ENCODE results near the gene RERE. TPM values are rescaled to one million over a fixed set of nuclear protein-coding genes. Genes with fewer than 3 reads are reported as not detected.

RERE gene
- total RNA-seq, 1 experiment from 2014 or later = 161 TPM

DNA sequence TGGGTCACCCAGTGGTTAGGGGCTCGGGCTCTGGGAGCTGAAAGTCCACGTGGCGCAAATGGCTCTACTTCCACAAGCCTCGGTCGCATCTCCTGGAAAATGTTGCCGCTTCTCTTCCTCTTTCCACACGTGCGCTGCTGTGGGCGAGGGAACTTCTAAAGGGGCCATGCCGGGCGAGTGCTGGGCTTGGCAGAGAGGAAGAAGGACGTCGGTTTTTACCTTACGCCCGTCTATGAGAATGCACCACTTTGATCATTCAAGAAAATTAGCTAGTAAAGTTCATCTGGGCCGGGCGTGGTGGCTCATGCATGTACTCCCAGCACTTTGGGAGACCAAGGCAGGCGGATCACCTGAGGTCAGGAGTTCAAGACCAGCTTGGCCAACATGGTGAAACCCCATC, 489.2 kb downstream of the RERE start:
- DNase-seq (ENCODE audit: low spot score) = no peak
- no peaks in the 10 kb centered on the region for H3K36me3 Mint-ChIP-seq
- CTCF ChIA-PET = interaction anchor here (1.1 to 3.0 kb wide), 3 partner anchors 11 to 22 kb away, joined by 3 to 14 read pairs (median 3); no protein-coding TSS in a partner anchor
- TF ChIP-seq, protein P1, sequence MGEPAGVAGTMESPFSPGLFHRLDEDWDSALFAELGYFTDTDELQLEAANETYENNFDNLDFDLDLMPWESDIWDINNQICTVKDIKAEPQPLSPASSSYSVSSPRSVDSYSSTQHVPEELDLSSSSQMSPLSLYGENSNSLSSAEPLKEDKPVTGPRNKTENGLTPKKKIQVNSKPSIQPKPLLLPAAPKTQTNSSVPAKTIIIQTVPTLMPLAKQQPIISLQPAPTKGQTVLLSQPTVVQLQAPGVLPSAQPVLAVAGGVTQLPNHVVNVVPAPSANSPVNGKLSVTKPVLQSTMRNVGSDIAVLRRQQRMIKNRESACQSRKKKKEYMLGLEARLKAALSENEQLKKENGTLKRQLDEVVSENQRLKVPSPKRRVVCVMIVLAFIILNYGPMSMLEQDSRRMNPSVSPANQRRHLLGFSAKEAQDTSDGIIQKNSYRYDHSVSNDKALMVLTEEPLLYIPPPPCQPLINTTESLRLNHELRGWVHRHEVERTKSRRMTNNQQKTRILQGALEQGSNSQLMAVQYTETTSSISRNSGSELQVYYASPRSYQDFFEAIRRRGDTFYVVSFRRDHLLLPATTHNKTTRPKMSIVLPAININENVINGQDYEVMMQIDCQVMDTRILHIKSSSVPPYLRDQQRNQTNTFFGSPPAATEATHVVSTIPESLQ (CRISPR knock-in tag; IDR thresholded peaks at IDR 0.05) = no peak
- TF ChIP-seq, protein P2, sequence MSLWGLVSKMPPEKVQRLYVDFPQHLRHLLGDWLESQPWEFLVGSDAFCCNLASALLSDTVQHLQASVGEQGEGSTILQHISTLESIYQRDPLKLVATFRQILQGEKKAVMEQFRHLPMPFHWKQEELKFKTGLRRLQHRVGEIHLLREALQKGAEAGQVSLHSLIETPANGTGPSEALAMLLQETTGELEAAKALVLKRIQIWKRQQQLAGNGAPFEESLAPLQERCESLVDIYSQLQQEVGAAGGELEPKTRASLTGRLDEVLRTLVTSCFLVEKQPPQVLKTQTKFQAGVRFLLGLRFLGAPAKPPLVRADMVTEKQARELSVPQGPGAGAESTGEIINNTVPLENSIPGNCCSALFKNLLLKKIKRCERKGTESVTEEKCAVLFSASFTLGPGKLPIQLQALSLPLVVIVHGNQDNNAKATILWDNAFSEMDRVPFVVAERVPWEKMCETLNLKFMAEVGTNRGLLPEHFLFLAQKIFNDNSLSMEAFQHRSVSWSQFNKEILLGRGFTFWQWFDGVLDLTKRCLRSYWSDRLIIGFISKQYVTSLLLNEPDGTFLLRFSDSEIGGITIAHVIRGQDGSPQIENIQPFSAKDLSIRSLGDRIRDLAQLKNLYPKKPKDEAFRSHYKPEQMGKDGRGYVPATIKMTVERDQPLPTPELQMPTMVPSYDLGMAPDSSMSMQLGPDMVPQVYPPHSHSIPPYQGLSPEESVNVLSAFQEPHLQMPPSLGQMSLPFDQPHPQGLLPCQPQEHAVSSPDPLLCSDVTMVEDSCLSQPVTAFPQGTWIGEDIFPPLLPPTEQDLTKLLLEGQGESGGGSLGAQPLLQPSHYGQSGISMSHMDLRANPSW (CRISPR knock-in tag; conservative IDR thresholded peaks at IDR 0.05; ENCODE audit: low read depth) = no peak
- no peak for TF ChIP-seq ZNF396 (CRISPR knock-in tag; IDR thresholded peaks at IDR 0.05; ENCODE audit: borderline replicate concordance)
- no peak overlapping the region for H3K4me3 Mint-ChIP-seq
- 0 out of 2 replicates have a peak, but pooled peaks cover 3% of the 10 kb centered on the region for H3K4me1 Mint-ChIP-seq
- no peaks in the 10 kb centered on the region for H3K27me3 Mint-ChIP-seq (ENCODE audit: low read depth)
- H3K9me3 Mint-ChIP-seq = no peaks in the 10 kb centered on the region
- H3K27ac Mint-ChIP-seq = no peak overlapping the region
- no peak for ATAC-seq
- POLR2A ChIA-PET = no interaction called here

GRCh38 chr1:8326265-8326664, 491.2 kb downstream of the RERE start:
- Mint-ChIP-seq H3K27me3 (ENCODE audit: low read depth) (no peaks in the 10 kb centered on the region), H3K27ac (no peak overlapping the region), H3K4me1 (0 out of 2 replicates have a peak, but pooled peaks cover 3% of the 10 kb centered on the region), H3K4me3 (no peak overlapping the region), H3K9me3 (peaks cover 4% of the 10 kb centered on the region; the same call in 1 of the 2 replicates), H3K36me3 (no peaks in the 10 kb centered on the region)
- POLR2A ChIA-PET = no interaction called here
- CTCF ChIA-PET = interaction anchor here (1.2 kb wide), 1 partner anchor 10 kb away, joined by 4 read pairs; no protein-coding TSS in a partner anchor
- ATAC-seq (no peak), DNase-seq (ENCODE audit: low spot score) (no peak)
- no peak for TF ChIP-seq ZNF219 (CRISPR knock-in tag; IDR thresholded peaks at IDR 0.05; ENCODE audit: borderline replicate concordance)
- no peak for TF ChIP-seq ZNF121 (CRISPR knock-in tag; IDR thresholded peaks at IDR 0.05)
- no peak for TF ChIP-seq USF1 (CRISPR knock-in tag; IDR thresholded peaks at IDR 0.05)
- no peak for TF ChIP-seq KAT7 (CRISPR knock-in tag; IDR thresholded peaks at IDR 0.05; ENCODE audit: borderline replicate concordance)
- TF ChIP-seq ERG (CRISPR knock-in tag; IDR thresholded peaks at IDR 0.05) = no peak
- TF ChIP-seq NFE2L1 (CRISPR knock-in tag; IDR thresholded peaks at IDR 0.05) = no peak
- no peak for TF ChIP-seq ZNF396 (CRISPR knock-in tag; IDR thresholded peaks at IDR 0.05; ENCODE audit: borderline replicate concordance)
- no peak for TF ChIP-seq EMX1 (CRISPR knock-in tag; IDR thresholded peaks at IDR 0.05)
- TF ChIP-seq, protein P3, sequence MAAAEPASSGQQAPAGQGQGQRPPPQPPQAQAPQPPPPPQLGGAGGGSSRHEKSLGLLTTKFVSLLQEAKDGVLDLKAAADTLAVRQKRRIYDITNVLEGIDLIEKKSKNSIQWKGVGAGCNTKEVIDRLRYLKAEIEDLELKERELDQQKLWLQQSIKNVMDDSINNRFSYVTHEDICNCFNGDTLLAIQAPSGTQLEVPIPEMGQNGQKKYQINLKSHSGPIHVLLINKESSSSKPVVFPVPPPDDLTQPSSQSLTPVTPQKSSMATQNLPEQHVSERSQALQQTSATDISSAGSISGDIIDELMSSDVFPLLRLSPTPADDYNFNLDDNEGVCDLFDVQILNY (CRISPR knock-in tag; IDR thresholded peaks at IDR 0.05) = no peak

GRCh38 chr1:8325771-8326170, 491.7 kb downstream of the RERE start:
- H3K4me3 Mint-ChIP-seq = no peak overlapping the region
- H3K4me1 Mint-ChIP-seq = 0 out of 2 replicates have a peak, but pooled peaks cover 3% of the 10 kb centered on the region
- H3K36me3 Mint-ChIP-seq = no peaks in the 10 kb centered on the region
- H3K27ac Mint-ChIP-seq = no peak overlapping the region
- ChIA-PET POLR2A (interaction anchor here (0.6 kb wide), 1 partner anchor 129 kb away, joined by 4 read pairs; no protein-coding TSS in a partner anchor), CTCF (interaction anchor here (1.4 to 2.6 kb wide), 2 partner anchors 311 to 344 kb away, joined by 3 to 10 read pairs; no protein-coding TSS in a partner anchor)
- H3K27me3 Mint-ChIP-seq (ENCODE audit: low read depth) = no peaks in the 10 kb centered on the region
- no peak for DNase-seq (ENCODE audit: low spot score)
- peaks cover 4% of the 10 kb centered on the region; the same call in 1 of the 2 replicates for H3K9me3 Mint-ChIP-seq
- ATAC-seq = no peak
- TF ChIP-seq USF1 (CRISPR knock-in tag; IDR thresholded peaks at IDR 0.05) = no peak
- TF ChIP-seq ERG (CRISPR knock-in tag; IDR thresholded peaks at IDR 0.05) = no peak
- TF ChIP-seq, protein P4, sequence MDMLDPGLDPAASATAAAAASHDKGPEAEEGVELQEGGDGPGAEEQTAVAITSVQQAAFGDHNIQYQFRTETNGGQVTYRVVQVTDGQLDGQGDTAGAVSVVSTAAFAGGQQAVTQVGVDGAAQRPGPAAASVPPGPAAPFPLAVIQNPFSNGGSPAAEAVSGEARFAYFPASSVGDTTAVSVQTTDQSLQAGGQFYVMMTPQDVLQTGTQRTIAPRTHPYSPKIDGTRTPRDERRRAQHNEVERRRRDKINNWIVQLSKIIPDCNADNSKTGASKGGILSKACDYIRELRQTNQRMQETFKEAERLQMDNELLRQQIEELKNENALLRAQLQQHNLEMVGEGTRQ (CRISPR knock-in tag; IDR thresholded peaks at IDR 0.05) = no peak
- TF ChIP-seq AFF4 (CRISPR knock-in tag; IDR thresholded peaks at IDR 0.05; ENCODE audit: borderline replicate concordance) = no peak
- no peak for TF ChIP-seq ZNF396 (CRISPR knock-in tag; IDR thresholded peaks at IDR 0.05; ENCODE audit: borderline replicate concordance)
- TF ChIP-seq ZNF121 (CRISPR knock-in tag; IDR thresholded peaks at IDR 0.05) = no peak

Measured in WTC11 (cell line).